ENCODE data around the gene PLXND1. TPM values are rescaled to one million over a fixed set of nuclear protein-coding genes. Genes with fewer than 3 reads are reported as not detected.

The PLXND1 gene
- total RNA-seq, 1 experiment from 2014 or later: 47.3 TPM

- no peak overlapping the region for H3K9ac ChIP-seq (ENCODE audit: low read length)
- DNase-seq (ENCODE audit: low read depth, low spot score): no peak
- ChIA-PET CTCF (no interaction called here), RAD21 (ENCODE audit: low non-redundant PET in 1 of 2, low total read pairs in 2 of 2, uncharacterized antibody in 2 of 2, unreplicated experiment in 2 of 2) (no interaction called here), POLR2A (no interaction called here)
- ATAC-seq: no peak
- no peaks in the 10 kb centered on the region for H3K36me3 ChIP-seq (ENCODE audit: control insufficient read depth in 1 of 2, insufficient read depth in 2 of 2, low read length in 2 of 2)
- H3K9me3 ChIP-seq (ENCODE audit: control insufficient read depth in 1 of 2, insufficient read depth in 1 of 2, low read depth in 1 of 2, low read length in 2 of 2): no peaks in the 10 kb centered on the region
- no peak overlapping the region for H3K27ac ChIP-seq (ENCODE audit: low read depth, low read length)
- peaks cover 3 to 45% of the 10 kb centered on the region in 2 experiments; a peak in 3 of 4 replicates for H3K4me1 ChIP-seq (ENCODE audit: control insufficient read depth in 1 of 2, insufficient read depth in 2 of 2, low read length in 2 of 2)
- no peak overlapping the region for H2AFZ ChIP-seq (ENCODE audit: low read depth, low read length, poor library complexity, severe bottlenecking)
- H3K9me2 ChIP-seq (ENCODE audit: insufficient read depth): no peaks in the 10 kb centered on the region
- TF ChIP-seq, protein P1, sequence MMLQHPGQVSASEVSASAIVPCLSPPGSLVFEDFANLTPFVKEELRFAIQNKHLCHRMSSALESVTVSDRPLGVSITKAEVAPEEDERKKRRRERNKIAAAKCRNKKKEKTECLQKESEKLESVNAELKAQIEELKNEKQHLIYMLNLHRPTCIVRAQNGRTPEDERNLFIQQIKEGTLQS (IDR thresholded peaks at IDR 0.05): no peak
- TF ChIP-seq FOSL1 (IDR thresholded peaks at IDR 0.05; ENCODE audit: low read depth): no peak
- no peak for TF ChIP-seq TCF7L2 (IDR thresholded peaks at IDR 0.05; ENCODE audit: borderline replicate concordance, extremely low read depth, insufficient read depth, insufficient read length)
- TF ChIP-seq, protein P2, sequence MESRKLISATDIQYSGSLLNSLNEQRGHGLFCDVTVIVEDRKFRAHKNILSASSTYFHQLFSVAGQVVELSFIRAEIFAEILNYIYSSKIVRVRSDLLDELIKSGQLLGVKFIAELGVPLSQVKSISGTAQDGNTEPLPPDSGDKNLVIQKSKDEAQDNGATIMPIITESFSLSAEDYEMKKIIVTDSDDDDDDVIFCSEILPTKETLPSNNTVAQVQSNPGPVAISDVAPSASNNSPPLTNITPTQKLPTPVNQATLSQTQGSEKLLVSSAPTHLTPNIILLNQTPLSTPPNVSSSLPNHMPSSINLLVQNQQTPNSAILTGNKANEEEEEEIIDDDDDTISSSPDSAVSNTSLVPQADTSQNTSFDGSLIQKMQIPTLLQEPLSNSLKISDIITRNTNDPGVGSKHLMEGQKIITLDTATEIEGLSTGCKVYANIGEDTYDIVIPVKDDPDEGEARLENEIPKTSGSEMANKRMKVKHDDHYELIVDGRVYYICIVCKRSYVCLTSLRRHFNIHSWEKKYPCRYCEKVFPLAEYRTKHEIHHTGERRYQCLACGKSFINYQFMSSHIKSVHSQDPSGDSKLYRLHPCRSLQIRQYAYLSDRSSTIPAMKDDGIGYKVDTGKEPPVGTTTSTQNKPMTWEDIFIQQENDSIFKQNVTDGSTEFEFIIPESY (IDR thresholded peaks at IDR 0.05; ENCODE audit: extremely low read depth, insufficient replicate concordance, low read length): no peak
- TF ChIP-seq ELF1 (IDR thresholded peaks at IDR 0.05; ENCODE audit: borderline replicate concordance, low read depth): no peak
- TF ChIP-seq POLR2A (IDR thresholded peaks at IDR 0.05; ENCODE audit: borderline replicate concordance, extremely low read depth, insufficient read depth, insufficient read length): no peak
- TF ChIP-seq EZH2 (IDR thresholded peaks at IDR 0.05): no peak
- no peak for TF ChIP-seq EGR1 (IDR thresholded peaks at IDR 0.05; ENCODE audit: low read depth)
- TF ChIP-seq CTCF (IDR thresholded peaks at IDR 0.05 in 2 of 3, conservative IDR thresholded peaks at IDR 0.05 in 1 of 3; ENCODE audit: borderline replicate concordance in 1 of 3, insufficient read depth in 1 of 3, low read depth in 2 of 3, low read length in 2 of 3): no peak
- TF ChIP-seq ZFX (IDR thresholded peaks at IDR 0.05): no peak
- TF ChIP-seq SIN3A (IDR thresholded peaks at IDR 0.05; ENCODE audit: low read depth): no peak
- TF ChIP-seq REST (IDR thresholded peaks at IDR 0.05; ENCODE audit: low read depth): no peak
- no peak for TF ChIP-seq ZNF274 (IDR thresholded peaks at IDR 0.05; ENCODE audit: low read depth, low read length)
- TF ChIP-seq CEBPB (IDR thresholded peaks at IDR 0.05; ENCODE audit: low read depth): no peak
- no peak for TF ChIP-seq YY1 (IDR thresholded peaks at IDR 0.05; ENCODE audit: extremely low read depth, insufficient replicate concordance, low read depth, low read length)
- intact Hi-C loops (cut with micrococcal nuclease): no loop called here
- H3K79me2 ChIP-seq (ENCODE audit: insufficient read depth, low read length): no peaks in the 10 kb centered on the region
- no peaks in the 10 kb centered on the region for H4K20me1 ChIP-seq (ENCODE audit: insufficient read depth)
- no TSS peak for BruUV-seq (replicated peaks)
- no peak overlapping the region for H3K4me2 ChIP-seq (ENCODE audit: low read length)
- H3K27me3 ChIP-seq (ENCODE audit: insufficient read depth, low read length): no peaks in the 10 kb centered on the region
- H3K4me3 ChIP-seq (replicated peaks in 1 of 2; ENCODE audit: low read depth in 1 of 2, low read length in 2 of 2): no peak overlapping the region
Measured at GRCh38 chr3:129611446-129611800, 4.9 kb upstream of the PLXND1 start.

All from HCT116 (cell line).